ENCODE measurements around the gene TNK1.
A peak's percentile ranks its signal among the peaks of the same experiment; 100 is the strongest.

The TNK1 gene

GRCh38 chr17:7391307-7391706 is 10.4 kb downstream of the TNK1 start:
- no peak for DNase-seq (ENCODE audit: low spot score)

GRCh38 chr17:7392696-7393612 is 12.1 kb downstream of the TNK1 start:
- no peak for DNase-seq (ENCODE audit: low spot score)

- DNase-seq (ENCODE audit: low spot score), result peak; percentile 58
These were observed 12.9 kb downstream of the TNK1 start for GRCh38 chr17:7393613-7394451.

GRCh38 chr17:7394452-7395191 is 13.7 kb downstream of the TNK1 start, which contains the start of gene PLSCR3:
Gene PLSCR3, minus strand, starts transcription at chr17:7394525. Its CDS starts 415 bp downstream, at chr17:7394110.
- peak; percentile 90 for DNase-seq (ENCODE audit: low spot score)

GRCh38 chr17:7396147-7396546 is 15.3 kb downstream of the TNK1 start:
- no peak for DNase-seq (ENCODE audit: low spot score)

GRCh38 chr17:7398612-7399011 is 17.7 kb downstream of the TNK1 start:
- DNase-seq (ENCODE audit: low spot score), result no peak

GRCh38 chr17:7403043-7403726 is 22.3 kb downstream of the TNK1 start:
- DNase-seq (ENCODE audit: low spot score), result no peak

- DNase-seq (ENCODE audit: low spot score), result peak; percentile 73
These were observed 22.8 kb downstream of the TNK1 start for GRCh38 chr17:7403727-7403976.

GRCh38 chr17:7403977-7404736 is 23.3 kb downstream of the TNK1 start, which contains the start of gene TMEM256:
Gene TMEM256, minus strand, starts transcription at chr17:7404097. Its CDS starts 13 bp downstream, at chr17:7404084.
- DNase-seq (ENCODE audit: low spot score), result peak; percentile 99

GRCh38 chr17:7404737-7405349 is 24.0 kb downstream of the TNK1 start:
- no peak for DNase-seq (ENCODE audit: low spot score)

- no peak for DNase-seq (ENCODE audit: low spot score)
These were observed 24.7 kb downstream of the TNK1 start for GRCh38 chr17:7405350-7406234.

GRCh38 chr17:7406235-7406825 is 25.4 kb downstream of the TNK1 start:
- no peak for DNase-seq (ENCODE audit: low spot score)

GRCh38 chr17:7407082-7407481 is 26.2 kb downstream of the TNK1 start:
- no peak for DNase-seq (ENCODE audit: low spot score)

- DNase-seq (ENCODE audit: low spot score), result no peak
These were observed 26.8 kb downstream of the TNK1 start, which contains the start of gene NLGN2 for GRCh38 chr17:7407485-7408251. Gene NLGN2, plus strand, starts transcription at chr17:7407845. Its CDS starts 411 bp downstream, at chr17:7408256.

GRCh38 chr17:7408252-7408727 is 27.4 kb downstream of the TNK1 start:
- DNase-seq (ENCODE audit: low spot score), result no peak

- DNase-seq (ENCODE audit: low spot score), result no peak
These were observed 28.0 kb downstream of the TNK1 start for GRCh38 chr17:7408863-7409262.

GRCh38 chr17:7409716-7410115 is 28.8 kb downstream of the TNK1 start:
- no peak for DNase-seq (ENCODE audit: low spot score)
